ENCODE measurements around the gene SART3. TPM values are rescaled to one million over a fixed set of nuclear protein-coding genes. Genes with fewer than 3 reads are reported as not detected.

Gene SART3
- total and polyA plus RNA-seq, 2 of the 13 experiments (the other 11 are each of a cell fraction or from before 2014, with no cell fraction given), result 16.1 to 69.9 TPM

DNA sequence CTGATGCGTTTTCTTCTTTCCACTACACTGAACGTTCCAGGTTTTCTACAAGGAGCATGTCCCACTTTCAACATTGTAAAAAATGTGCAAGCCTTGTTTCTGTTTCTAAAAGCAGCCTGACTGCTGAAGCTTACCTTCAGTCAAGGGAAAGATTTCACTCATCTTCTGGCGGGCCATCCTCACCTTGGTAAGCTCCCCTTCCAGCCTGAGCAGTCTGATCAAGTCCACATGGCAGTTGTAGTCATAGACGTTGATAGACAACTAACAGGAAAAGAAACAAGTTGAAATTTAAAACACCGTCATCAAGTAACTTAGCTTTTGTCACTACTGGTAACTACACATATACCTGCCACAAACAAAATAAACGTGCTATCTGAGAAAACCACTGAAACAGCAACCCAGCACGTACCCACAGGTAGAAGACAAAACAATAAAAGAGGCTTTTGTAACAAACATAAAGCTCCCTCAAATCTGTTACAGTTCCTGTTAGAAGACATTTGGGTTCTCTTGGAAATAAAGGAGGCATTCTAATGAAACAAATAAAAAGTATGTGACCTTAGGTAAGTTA is 11.9 kb downstream of the SART3 start (continued):
- TF ChIP-seq, protein P1, sequence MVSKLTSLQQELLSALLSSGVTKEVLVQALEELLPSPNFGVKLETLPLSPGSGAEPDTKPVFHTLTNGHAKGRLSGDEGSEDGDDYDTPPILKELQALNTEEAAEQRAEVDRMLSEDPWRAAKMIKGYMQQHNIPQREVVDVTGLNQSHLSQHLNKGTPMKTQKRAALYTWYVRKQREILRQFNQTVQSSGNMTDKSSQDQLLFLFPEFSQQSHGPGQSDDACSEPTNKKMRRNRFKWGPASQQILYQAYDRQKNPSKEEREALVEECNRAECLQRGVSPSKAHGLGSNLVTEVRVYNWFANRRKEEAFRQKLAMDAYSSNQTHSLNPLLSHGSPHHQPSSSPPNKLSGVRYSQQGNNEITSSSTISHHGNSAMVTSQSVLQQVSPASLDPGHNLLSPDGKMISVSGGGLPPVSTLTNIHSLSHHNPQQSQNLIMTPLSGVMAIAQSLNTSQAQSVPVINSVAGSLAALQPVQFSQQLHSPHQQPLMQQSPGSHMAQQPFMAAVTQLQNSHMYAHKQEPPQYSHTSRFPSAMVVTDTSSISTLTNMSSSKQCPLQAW (CRISPR knock-in tag; IDR thresholded peaks at IDR 0.05), result no peak
- TF ChIP-seq ZFP90 (CRISPR knock-in tag; IDR thresholded peaks at IDR 0.05; ENCODE audit: borderline replicate concordance) (no peak), SYNCRIP (IDR thresholded peaks at IDR 0.05; ENCODE audit: insufficient read depth, low read depth, low read length) (no peak)

DNA sequence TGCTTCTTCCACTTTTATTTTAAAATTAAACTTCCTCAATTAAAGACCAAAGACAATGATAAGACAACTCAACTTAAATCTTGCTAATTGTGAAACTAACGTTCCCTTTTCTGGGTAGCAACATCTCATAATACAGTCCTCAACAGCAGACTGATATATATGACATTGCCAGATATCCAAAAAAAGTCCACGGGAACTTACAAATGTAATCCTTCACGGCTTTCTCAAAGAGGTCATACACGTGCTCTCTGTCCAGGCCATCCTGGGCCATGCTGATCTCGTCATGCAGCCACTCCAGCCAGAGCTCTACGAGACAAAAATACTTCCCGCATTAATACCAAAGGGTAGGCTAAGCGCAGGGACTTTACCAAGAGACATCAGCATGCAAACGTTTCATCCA is 13.3 kb downstream of the SART3 start:
- Histone ChIP-seq H4K20me1 (ENCODE audit: insufficient read depth, low read length) (peaks cover 10% of the 10 kb centered on the region; the same call in 1 of the 2 replicates), H3K4me1 (ENCODE audit: insufficient read depth, low read length) (peaks cover 10% of the 10 kb centered on the region; the same call in 1 of the 2 replicates), H3K4me2 (ENCODE audit: low read depth, low read length) (no peak overlapping the region), H3K9ac (ENCODE audit: insufficient read depth, low read depth, low read length) (no peak overlapping the region), H3K4me3 (replicated peaks in 1 of 3; ENCODE audit: insufficient read depth in 1 of 3, low read depth in 2 of 3, low read length in 3 of 3) (no peak overlapping the region), H3K27ac (ENCODE audit: extremely low read length, insufficient read depth, low read length) (no peak overlapping the region), H3K36me3 (replicated peaks in 1 of 2; ENCODE audit: control insufficient read depth in 1 of 2, insufficient read depth in 2 of 2, low read length in 2 of 2) (peaks cover 24 to 65% of the 10 kb centered on the region in 2 experiments), H2AFZ (ENCODE audit: low read length) (no peak overlapping the region), H3K27me3 (ENCODE audit: control insufficient read depth in 1 of 2, insufficient read depth in 2 of 2, low read length in 2 of 2) (no peaks in the 10 kb centered on the region), H3K9me3 (ENCODE audit: low read length) (no peaks in the 10 kb centered on the region), H3K79me2 (ENCODE audit: insufficient read depth, low read length) (peaks cover 49% of the 10 kb centered on the region)
- ATAC-seq, result no peak
- BruUV-seq (replicated peaks), result no TSS peak
- FAIRE-seq, result no peak
- peak; percentile 23 for TF ChIP-seq RBM22 (optimal IDR thresholded peaks at IDR 0.05; ENCODE audit: low read length)
- TF ChIP-seq NR3C1 (CRISPR knock-in tag; IDR thresholded peaks at IDR 0.05), result no peak
- TF ChIP-seq, protein P2, sequence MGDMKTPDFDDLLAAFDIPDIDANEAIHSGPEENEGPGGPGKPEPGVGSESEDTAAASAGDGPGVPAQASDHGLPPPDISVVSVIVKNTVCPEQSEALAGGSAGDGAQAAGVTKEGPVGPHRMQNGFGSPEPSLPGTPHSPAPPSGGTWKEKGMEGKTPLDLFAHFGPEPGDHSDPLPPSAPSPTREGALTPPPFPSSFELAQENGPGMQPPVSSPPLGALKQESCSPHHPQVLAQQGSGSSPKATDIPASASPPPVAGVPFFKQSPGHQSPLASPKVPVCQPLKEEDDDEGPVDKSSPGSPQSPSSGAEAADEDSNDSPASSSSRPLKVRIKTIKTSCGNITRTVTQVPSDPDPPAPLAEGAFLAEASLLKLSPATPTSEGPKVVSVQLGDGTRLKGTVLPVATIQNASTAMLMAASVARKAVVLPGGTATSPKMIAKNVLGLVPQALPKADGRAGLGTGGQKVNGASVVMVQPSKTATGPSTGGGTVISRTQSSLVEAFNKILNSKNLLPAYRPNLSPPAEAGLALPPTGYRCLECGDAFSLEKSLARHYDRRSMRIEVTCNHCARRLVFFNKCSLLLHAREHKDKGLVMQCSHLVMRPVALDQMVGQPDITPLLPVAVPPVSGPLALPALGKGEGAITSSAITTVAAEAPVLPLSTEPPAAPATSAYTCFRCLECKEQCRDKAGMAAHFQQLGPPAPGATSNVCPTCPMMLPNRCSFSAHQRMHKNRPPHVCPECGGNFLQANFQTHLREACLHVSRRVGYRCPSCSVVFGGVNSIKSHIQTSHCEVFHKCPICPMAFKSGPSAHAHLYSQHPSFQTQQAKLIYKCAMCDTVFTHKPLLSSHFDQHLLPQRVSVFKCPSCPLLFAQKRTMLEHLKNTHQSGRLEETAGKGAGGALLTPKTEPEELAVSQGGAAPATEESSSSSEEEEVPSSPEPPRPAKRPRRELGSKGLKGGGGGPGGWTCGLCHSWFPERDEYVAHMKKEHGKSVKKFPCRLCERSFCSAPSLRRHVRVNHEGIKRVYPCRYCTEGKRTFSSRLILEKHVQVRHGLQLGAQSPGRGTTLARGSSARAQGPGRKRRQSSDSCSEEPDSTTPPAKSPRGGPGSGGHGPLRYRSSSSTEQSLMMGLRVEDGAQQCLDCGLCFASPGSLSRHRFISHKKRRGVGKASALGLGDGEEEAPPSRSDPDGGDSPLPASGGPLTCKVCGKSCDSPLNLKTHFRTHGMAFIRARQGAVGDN (CRISPR knock-in tag; IDR thresholded peaks at IDR 0.05), result no peak
- DNase-seq (ENCODE audit: low spot score), result no peak
- in situ Hi-C loops (cut with HindIII; ENCODE audit: extremely low pct_ligation_motif_present, low pct_unique_long_range_greater_than_20kb) (no loop called here), intact Hi-C loops (cut with micrococcal nuclease; ENCODE audit: unreplicated experiment) (no loop called here)
- 93% methylated on average over 9 of the region's 9 CpGs for WGBS (ENCODE audit: low lambda C conversion rate)
- POLR2A ChIA-PET, result no interaction called here
- CTCF ChIA-PET (ENCODE audit: low intra/inter-chr PET ratio, low total read pairs), result no interaction called here

Measured in HepG2 (cell line).